Suppressor macrophage treated with lipopolysaccharide for 4 hours (primary cell): ENCODE data around the gene VGF.

Experiments
- DNase-seq: peaks from one replicate; pipeline ENCODE4 v3.0.0-alpha.2; 2020

Gene VGF

DNA sequence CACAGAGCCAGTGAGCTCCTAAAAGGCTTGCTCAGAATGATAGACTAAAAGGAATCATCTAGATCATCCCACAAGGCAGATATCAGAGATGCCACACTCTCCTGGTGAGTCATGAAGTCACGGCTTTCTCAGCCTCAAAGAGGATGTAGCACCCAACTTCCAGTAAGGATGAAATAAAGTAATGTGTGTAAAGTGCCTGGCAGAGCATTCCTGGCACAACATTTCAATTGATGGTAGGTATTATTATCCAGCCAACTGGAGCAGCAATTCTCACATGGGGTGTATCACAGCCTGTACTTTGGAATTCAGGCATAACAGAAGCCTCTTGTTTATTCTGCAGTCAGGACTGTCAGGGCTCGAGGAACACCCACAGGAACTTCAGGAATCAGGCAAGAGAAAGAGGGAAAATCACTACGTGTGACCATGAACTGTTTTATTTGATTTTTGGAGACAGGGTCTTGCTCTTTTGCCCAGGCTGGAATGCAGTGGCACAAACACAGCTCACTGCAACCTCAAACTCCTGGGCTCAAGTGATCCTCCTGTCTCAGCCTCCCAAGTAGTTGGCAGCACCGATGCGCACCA is 20.0 kb upstream of the VGF start:
- peak; percentile 70 for DNase-seq

DNA sequence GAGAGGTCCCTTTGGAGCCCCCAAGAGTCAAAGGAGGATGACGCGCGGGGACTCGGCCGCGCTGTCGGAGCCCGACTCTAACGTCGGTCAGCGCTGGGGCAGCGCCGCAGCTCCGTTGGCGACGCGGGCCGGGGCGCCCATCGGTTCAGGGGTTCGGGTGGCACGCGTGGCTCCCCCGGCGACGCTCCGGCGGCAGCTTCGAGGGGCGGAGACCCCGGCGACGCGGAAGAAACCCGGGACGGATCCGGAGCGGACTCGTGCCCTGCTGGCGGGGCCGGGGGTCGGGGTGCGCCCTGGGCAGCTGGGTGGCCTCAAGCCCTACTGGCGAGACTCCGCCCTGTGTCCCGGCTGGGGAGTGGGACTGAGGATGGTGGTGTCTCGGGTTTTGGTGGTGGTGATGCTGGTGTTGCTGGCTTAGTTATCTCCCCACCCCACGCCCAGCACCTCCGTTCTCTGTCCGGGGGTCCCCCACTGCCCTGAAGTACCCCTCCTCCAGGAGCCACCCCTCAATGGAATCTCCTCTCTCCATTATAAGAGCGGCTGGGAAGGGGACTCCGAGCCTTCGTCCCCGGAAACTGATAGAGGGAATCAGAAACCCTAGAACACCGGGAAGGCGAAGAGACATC is 14.9 kb upstream of the VGF start, which contains the start of gene NAT16:
NAT16 (minus strand) TSS at position 164 of the 626 bp plus-strand sequence. CDS start 5,486 bp downstream, outside the sequence.
- DNase-seq, result no peak

DNA sequence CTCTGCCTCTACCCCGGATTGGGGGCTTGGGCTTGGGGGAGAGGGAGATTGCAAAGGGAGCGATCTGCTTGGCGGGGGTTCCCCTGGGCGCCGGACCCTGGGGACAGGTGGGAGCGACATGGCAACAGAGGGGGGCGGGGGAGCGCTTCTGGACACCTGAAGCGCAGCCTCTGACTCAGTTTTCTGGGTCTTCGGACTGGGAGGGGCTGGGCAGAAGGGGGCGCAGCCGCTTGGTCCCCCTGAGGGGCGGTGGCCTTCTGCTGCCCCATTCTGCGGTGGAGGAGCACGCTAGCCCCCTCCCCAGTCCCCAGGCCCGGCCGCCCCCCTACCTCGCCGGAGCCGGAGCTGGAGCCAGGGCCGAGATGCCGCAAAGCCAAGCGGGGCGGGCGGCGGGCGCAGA is 14.3 kb upstream of the VGF start:
- DNase-seq, result no peak

DNA sequence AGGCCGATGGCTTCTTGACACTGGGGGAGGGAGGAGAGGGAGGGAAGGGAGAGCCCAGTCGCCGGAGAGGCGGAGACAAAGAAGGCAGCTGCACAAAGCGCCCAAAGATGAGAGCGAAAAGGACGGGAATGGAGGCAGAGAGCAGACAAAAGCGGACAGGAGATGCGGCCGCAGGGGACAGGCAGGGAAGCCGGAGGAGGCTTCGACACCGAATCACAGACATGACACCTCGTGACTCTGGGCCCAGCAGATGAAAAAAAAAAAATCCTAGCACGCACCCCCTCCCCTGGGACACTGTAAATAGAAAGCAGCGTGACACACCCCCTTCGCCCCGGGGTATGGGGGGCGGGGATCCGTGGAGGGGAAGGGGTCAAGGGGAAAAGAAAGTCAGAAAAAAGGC is 13.7 kb upstream of the VGF start:
- DNase-seq, result no peak

DNA sequence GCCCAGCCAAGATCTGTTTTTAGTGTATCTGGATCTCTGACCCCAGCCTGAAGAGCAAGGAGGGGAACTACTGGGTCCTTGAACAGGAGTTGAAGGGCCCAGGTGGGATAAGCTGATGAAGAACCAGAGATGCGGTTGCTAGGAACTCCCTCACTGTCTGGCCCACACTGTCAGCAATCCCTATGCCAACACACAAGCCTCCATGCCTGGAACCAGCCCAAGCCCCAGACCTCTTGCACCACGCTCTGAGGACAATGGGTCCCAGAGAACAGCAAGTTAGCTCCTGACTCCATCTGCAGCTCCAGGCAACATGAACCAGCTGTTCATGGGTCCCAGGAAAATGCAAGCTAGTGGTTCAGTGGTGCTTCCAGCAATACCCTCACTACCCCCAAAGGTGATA is 12.3 kb upstream of the VGF start:
- no peak for DNase-seq

DNA sequence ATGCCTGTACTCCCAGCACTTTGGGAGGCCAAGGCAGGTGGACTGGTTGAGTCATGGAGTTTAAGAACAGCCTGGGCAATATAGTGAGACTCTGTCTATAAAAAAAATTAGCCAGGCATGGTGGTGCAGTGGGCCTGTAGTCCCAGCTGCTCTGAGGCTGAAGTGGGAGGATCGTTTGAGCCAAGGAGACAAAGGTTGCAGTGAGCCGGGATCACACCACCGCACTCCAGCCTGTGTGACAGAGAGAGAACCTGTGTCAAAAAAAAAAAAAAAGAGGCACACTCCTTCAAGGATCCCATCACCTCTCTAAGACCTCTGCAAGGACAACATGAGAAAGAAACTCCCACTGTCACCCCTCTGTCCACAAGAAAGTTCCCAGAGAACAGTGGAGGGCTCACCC is 10.3 kb upstream of the VGF start:
- no peak for DNase-seq

DNA sequence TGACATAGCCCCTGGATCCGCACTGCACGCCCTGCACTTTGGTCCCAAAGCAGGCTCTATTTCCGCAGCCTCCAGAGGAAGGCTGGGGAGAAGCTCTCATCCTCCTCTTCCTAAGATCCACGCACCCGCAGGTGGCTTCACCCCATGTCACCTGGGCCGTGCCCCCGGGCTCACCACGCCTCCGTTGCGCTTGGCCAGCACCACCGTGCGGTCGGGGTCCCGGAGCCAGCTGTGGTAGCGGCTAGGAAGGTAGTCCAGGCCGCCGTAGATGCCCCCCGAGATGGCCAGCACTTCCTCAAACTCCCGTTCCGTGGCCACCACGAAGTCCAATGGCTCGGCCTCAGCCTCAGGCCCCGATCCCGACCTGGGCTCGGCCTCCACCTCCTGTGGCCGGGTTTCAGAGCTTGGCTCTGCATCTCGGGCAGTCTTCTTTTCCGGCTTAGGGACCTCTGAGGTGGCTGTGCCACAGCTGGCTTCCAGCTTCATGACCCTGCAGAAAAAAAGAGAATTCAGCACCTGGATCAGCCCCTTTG is 9.0 kb upstream of the VGF start:
- no peak for DNase-seq

DNA sequence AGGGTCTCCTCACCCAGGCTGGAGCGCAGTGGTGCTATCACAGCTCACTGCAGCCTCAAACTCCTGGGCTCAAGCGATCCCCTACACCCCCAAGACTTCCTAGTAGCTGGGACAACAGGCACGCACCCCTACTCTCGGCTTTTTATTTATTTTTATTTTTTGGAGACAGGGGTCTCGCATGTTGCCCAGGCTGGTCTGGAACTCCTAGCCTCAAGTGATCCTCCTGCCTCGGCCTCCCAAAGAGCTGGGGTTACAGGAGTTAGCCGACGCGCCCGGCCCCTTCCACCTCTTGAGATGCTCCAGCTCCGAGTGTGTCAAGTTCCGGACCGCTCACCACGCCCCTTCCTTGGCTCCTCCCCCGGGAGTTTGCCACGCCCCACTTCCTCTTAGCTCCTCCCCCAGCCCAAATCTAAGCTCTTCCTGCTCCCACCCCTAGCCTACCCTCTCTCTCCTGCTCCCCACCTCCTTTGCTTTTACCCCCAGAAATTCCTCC is 8.4 kb upstream of the VGF start:
- DNase-seq, result peak; percentile 60

DNA sequence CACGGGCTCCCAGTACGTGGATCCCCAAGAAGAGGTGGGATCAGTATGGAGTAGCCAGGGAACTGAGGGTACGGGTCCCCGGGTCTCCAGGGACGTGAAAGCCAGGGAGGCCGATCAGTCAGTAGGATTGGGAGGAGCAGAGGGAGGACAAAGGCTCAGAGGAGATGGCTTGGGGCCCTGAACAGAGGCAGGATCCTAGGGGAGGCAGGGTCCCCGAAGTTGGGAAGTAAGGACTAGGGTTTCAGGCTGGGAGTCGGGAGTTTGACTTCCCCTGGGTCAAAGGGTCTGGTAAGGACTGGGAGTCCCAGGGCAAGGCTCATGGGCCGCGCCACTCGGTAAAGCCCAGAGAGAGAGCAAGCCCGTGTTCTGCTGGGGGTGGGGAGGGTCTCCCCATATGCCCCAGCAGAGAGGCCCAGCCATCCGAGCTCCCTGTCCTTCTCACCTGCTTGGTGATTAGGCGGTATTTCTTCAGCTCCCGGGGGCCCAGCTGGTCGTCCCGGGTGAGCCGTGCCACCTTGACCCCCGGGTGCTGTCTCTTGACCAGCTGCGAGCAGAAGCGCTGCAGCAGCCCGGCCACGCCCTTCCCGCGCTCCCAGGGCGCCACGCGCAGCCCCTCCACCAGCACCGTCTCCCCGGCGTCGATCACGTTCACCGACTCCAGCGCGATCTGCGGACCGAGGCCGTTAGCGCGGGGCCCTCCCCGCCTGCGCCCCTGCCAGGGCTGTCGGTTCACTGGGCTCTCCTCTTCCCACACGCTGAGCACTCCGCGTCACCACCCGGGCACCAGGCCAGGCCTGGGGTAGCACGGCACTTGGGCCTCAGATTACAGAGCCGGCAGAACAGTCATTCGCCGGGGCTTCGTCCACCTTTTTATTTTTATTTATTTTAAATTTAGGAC is 7.7 kb upstream of the VGF start:
- DNase-seq, result peak; percentile 76

DNA sequence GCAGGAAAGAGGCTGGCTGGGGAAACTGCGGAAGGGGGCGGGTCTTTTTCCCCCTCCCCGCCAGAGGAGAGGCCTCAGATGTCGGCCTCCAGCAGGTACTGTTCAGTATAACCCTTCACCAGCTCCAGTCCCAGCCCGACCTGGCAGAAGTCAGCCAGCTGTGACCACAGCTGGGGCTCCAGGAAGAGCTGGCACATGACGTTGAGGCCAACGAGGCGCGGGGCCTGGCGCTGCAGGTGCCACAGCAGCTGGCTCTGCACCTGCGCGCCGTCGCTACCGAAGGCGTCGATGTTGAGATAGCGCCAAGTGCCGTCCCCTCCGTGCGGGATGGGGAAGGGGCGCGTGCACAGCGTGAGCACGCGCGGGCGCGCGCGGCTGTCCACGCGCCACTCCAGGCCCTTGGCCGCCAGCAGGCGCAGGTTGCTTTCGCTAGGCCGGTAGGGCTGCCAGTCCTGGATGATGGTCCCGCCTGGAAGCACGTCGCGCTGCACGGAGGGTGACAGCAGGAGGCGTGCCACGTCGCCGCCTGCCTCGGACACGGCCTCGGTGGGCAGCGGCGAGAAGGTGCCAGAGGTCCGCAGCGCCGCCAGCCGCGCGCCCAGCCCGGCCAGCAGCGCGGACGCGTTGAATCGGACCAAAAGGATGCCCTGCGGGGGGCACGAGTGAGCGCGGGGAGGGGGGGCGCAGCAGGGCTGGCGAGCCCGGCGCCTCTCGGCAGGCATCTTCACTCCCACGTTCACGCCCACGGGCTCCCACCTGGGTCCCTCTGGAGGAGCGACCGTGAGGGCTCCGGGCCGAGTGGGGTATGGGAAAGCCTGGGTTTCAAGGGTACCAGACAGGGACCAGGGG is 6.9 kb upstream of the VGF start:
- no peak for DNase-seq

DNA sequence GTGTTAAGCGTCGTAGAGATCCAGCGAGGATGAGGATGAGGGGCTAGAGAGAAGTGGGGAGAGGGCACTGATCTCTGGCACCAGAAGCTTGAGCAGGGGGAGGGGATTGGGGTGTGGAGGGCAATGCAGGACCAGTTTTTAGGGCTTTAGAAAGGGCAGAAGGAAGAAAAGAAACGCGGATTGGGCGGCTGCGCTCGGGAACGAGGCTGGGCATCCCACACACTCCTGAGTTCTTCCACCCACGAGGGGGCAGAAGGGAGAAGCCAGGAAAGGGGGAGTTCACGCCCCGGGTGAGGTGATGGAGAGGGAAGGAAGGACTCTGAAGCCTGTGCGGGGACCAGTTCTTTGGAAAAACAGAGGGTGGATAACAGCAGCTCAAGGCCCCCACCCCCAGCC is 6.1 kb upstream of the VGF start:
- DNase-seq, result no peak

DNA sequence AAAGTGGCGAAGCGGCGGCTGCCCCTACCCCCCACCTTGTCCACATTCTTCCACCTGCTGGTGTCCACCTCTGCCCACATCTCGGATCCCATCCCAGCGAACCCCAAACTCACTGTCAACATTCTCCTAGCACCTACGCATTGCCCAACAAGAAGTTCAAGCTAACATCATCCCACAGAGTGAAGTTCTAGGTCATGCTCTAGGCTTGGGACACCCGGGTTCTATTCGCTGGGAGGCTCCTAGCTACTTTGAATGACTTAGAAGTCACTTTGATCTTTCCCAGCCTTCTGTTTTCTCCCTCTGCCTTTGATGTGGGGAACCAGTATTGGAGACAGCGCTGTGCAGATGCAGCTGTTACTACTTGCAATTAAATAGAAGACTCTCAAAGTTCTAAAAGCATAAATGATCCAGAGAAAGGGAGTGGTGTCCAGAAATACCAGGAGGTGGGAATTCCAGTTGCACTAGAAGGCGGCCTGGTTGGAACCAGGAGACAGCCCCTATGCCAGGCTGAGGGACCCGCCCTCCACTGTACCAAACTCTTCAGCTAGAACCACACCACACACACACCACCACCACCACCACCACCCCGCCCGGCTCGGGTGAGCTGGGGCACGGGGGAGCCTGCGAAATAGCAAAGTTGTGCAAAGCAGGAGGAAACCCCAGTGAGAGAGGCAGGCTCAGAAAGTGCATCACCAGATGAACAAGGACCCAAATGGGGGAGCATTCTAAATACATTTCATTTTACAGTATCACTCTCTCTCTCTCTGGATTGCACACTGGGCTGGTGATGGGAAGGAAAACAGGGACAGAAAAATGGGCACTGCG is 5.5 kb upstream of the VGF start:
- peak; percentile 41 for DNase-seq

DNA sequence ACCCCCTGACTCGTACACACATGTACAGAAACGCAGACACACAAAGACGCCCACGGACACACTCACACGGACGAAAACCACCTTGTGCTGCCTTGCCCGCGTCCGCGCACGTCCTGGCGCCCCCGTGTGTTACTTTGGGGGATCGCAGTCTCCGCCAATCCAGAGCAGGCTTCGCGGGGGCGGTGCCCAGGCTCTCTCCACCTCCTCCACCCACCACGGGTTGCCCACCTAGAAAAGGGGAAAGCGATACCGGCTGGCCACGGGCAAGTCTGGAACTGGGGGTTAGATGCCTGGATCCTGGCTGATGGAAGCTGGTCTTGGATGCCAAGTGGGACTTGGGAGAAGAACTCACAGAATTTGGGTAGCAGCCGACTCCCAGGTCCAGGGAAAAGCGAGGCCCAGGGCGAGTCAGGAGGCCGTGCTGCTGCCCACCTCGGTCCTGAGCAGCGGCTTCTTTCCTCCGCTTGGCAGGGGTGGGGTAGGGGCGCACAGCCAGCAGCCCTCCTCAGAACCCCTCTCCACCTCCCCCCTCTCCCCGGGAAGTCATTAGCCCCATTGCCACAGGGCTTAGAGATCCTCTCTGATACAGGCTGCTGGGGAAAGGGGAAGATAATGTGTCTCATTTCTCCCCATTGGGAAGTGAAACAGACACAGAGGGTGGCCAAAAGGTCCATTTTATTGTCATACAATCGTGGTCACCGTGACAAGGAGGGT is 4.6 kb upstream of the VGF start:
- DNase-seq, result peak; percentile 76

DNA sequence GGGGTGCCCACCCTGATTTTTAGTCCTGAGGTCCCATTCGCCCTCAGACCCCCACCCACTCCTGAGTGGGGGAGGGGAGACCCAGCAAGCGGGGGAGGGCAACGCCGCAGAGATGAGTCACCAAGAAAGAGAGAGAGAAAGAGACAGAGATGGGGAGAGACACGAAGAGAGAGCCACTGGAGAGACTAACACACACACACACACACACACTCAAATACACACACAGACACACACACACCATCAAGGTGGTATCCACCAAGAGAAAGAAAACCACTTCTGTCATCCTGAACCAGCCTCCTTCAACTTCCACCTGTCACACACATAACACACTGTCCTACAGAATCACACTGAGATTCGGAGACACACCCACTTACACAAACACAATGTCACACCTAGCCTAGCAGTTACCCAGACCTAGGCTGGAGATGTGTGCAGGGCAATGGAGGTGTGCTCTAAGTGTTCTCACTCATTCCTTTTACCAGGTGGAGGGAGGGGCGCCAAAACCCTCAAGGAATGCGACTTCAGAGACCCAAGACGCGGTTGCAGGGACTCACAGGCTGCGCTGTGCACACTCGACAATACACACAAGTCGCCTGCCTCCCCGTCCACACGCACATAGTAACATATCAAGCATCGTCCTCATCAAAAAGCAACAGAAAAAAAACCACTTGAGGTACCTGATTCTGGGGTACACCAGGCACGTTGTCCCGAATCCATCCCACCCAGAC is 3.9 kb upstream of the VGF start:
- no peak for DNase-seq

DNA sequence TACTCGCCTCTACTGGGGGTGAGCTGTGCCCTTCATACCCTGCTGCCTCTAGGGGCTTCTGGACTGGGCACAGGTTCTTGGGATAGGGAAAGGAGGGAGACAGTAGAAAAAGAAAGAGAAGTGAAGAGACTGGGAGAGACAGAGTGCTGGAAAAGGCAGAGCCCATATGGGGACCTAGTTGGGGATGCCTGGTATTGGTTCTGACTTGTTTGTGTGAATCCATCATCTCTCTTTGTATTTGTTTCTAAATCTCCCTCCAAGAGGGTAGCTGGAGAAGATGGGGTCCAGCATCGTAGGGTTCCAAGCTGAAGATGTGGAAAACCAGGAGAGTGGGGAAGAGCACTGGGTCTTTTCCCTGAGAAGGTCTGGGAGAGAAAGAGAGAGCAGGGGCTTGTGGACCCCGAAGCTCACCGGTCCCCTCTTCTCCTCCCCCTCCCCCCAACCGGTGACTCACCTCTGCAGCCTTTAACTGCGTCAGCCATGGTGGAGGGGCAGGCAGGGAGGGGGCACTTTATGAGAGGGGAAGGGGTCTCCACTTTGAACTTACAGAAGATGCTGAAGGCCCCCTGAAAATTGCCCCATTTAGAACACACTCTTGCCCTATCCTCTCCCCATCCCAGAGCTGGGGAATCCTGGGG is 3.2 kb upstream of the VGF start:
- DNase-seq, result no peak

DNA sequence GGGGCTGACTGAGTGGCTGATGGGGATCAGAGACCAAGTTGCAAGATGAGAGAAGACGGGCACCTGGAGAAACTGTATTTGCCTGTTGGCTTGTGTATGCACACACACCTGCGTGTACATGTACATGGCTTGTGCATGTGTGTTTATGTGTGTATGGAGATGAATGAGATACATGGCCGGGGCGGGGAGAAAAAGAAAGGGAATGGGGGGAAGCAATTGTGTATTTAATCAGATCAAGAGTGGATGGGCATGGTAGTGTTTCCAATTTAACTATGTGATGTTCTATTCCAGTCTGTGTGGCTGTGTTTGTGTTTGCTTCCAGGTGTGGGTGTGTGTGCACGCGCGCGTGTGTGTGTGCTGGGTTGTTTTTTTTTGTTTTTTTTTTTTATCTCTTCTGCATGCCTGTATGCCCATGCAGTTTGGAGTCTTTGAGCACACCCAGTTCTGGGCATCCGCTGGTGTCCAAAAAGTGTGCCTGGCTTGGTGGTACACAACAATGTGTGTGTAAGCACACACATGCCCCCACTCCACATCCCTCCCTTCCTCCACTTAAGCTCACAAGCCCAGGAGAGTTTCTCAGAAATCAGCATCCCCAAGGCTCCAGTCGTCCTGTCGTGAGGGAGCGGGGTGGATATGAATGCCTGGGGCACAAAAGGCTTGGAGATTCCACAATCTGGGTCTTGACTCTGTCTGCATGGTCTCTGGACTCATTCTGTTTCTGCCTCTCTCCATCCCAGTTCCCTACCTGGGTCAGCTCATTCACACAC is 2.5 kb upstream of the VGF start:
- no peak for DNase-seq

DNA sequence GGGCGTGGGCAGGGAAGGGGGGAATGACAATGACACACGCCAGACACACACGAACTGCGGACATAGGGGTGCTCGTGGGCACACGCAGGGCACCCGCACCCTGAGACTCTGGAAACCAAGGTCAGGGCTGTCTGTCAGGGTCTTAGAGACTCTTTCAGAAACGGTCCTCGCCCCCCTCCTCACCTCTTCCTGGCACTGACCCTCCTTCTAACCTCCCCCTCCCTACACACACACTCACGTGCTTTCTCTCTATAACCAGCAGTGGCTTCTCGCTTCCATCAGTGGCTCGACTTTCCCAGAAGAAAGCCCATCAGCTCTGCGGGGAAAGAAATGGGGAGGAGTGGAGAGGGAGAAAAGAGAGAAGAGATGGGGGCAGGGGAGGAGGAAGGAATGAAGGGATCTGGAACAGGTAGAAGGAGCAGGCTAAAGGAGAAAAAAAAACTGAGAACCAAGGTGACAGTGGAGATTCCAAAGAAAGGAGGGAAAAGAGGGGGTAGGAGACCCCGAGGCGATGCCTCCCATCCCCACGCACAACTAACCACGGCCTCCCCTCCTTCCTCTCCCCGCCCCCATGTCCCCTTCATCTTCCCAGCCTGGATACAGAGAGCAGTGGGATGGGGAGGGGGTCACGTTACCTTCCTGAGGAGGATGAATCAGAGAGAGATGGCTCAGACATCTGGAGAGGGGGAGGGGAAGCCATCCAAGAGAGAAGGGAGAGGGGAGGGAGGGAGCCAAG is 1.7 kb upstream of the VGF start:
- no peak for DNase-seq

DNA sequence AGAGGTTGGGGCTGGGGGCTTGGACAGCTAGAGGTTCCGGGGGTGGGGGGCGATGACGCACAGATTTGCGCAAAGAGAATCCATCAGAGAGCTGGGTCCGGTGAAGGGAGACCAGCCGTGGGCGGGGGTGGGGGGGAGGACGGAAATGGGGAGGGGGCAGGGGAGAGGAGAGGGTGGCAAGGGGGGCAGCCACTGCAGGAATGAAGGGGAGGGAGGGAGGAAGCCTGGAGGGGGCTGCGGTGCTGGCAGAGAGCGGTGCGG is 1.2 kb upstream of the VGF start:
- no peak for DNase-seq
